Keratinocyte (primary cell): ENCODE measurements around the gene MPND.
"Not testable (repeated sequence)": the region's sequence is repeated elsewhere in the genome, so short reads cannot be mapped to it uniquely, and the experiment has no call there.

ENCODE experiments used
- EZH2 ChIP-seq: IDR thresholded peaks from one replicate; pipeline ENCODE4 v1.6.1; 2012; ENCODE audit warnings: inconsistent platforms, mild to moderate bottlenecking, low read length, moderate library complexity
- TF ChIP-seq, protein P1 (sequence below), 3 experiments: IDR thresholded peaks in 1 of 3; conservative IDR thresholded peaks in 1 of 3; optimal IDR thresholded peaks in 1 of 3; 2 replicates in 2 of 3; 3 replicates in 1 of 3; pipeline versions ENCODE3 to v1.5.1; 2011; ENCODE audit warnings: low read length in 3 of 3, mild to moderate bottlenecking in 3 of 3, moderate library complexity in 2 of 3, control low read depth in 1 of 3, inconsistent platforms in 1 of 3; ENCODE audit not compliant: insufficient read depth in 2 of 3; ENCODE audit errors: extremely low read depth in 1 of 3

GRCh38 chr19:4328991-4329681, 14.2 kb upstream of the MPND start:
- TF ChIP-seq, protein P1, sequence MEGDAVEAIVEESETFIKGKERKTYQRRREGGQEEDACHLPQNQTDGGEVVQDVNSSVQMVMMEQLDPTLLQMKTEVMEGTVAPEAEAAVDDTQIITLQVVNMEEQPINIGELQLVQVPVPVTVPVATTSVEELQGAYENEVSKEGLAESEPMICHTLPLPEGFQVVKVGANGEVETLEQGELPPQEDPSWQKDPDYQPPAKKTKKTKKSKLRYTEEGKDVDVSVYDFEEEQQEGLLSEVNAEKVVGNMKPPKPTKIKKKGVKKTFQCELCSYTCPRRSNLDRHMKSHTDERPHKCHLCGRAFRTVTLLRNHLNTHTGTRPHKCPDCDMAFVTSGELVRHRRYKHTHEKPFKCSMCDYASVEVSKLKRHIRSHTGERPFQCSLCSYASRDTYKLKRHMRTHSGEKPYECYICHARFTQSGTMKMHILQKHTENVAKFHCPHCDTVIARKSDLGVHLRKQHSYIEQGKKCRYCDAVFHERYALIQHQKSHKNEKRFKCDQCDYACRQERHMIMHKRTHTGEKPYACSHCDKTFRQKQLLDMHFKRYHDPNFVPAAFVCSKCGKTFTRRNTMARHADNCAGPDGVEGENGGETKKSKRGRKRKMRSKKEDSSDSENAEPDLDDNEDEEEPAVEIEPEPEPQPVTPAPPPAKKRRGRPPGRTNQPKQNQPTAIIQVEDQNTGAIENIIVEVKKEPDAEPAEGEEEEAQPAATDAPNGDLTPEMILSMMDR (optimal IDR thresholded peaks at IDR 0.05 in 1 of 3, IDR thresholded peaks at IDR 0.05 in 1 of 3, conservative IDR thresholded peaks at IDR 0.05 in 1 of 3; ENCODE audit: extremely low read depth in 1 of 3, insufficient read depth in 2 of 3, low read length in 3 of 3), result not testable (repeated sequence)
- TF ChIP-seq EZH2, result not testable (repeated sequence)
